Measurements from ENCODE around the gene PPIA. TPM values are rescaled to one million over a fixed set of nuclear protein-coding genes. Genes with fewer than 3 reads are reported as not detected.

Gene PPIA
- total RNA-seq (2021) = 2,776 and 3,599 TPM in 2 replicates
- Bru-seq, nascent RNA = percentile 100 among the genes with signal in this experiment
- percentile 100 among the genes with signal in this experiment for BruChase-seq, experiment 1, labeled RNA remaining after a 2-hour chase
- percentile 100 among the genes with signal in this experiment for BruChase-seq, experiment 2, labeled RNA remaining after a 6-hour chase
- long read RNA-seq, transcript PPIA-201 (6 exons, 818 nt) = minor isoform, 57 of 4,890 reads
- long read RNA-seq, transcript PPIA-202 (6 exons, 863 nt) = minor isoform, 5 of 4,890 reads
- long read RNA-seq, transcript PPIA-204 (5 exons, 2,238 nt) = major isoform, 4,560 of 4,890 reads
- long read RNA-seq, transcript PPIA-208 (6 exons, 907 nt) = minor isoform, 52 of 4,890 reads
- long read RNA-seq, partial matches to known transcripts = 147 of 4,890 reads
- long read RNA-seq, other reads (novel, unspliced or antisense) = 64 of 4,890 reads

DNA sequence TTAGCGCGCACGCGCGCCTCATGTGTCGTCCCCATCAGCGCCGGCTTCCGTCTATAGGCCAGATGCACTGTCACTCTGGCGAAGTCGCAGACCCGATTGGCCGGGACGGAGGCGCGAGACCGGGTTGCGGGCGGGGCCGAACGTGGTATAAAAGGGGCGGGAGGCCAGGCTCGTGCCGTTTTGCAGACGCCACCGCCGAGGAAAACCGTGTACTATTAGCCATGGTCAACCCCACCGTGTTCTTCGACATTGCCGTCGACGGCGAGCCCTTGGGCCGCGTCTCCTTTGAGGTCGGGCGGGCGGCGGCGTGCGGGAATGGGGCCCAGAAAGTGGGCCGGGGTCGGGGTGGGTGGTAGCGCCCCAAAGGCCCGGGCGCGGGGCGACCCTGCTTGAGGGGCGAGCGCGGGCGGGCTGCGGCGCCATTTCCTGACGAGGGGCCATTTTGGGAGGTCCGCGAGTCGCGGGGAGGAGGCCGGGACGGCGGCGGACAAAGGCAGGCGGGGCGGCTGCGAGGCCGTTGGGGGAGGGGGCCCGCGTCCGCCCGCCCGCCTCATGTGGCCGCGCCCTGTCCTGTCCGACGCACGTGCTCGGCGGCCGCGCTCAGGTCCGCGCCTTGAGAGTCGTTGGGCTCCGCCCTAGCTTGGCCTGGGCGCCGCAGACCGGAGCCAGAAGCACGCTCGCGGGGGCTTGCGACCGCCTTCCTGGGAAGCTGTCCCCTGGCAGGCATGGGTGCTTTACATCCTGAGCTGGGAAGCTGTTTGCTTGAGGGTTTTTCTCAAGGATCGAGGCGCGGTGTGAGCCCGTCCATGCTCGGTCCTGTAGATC lies at the start of gene PPIA:
Gene PPIA, plus strand, starts transcription at position 178 of the 825 bp plus-strand sequence. Its CDS starts 44 bp downstream, at position 222.
- H3K4me2 ChIP-seq = peak within 1 kb of the TSS; percentile 96
- H3K36me3 ChIP-seq (ENCODE audit: low read depth) = peaks cover 35% of the 10 kb centered on the region
- DNase-seq = peak; percentile 96 to 100
- TF ChIP-seq CTCF (conservative IDR thresholded peaks at IDR 0.05) = no peak
- TF ChIP-seq EZH2 (IDR thresholded peaks at IDR 0.05; ENCODE audit: low read depth) = no peak
- no peaks in the 10 kb centered on the region for H3K9me2 ChIP-seq (ENCODE audit: insufficient read depth)
- H3F3A ChIP-seq (ENCODE audit: insufficient read depth, low read depth) = peaks cover 74% of the 10 kb centered on the region
- peaks cover 26% of the 10 kb centered on the region for H3K4me1 ChIP-seq (replicated peaks; ENCODE audit: insufficient read depth)
- intact Hi-C loops (cut with micrococcal nuclease; ENCODE audit: unreplicated experiment) = loop anchor here (1.0 to 10.0 kb wide), 8 partner anchors 31 to 208 kb away; partner anchors contain the start of genes H2AZ2, OGDH and ZMIZ2
- H3K27ac ChIP-seq = peak within 1 kb of the TSS; percentile 93
- no peaks in the 10 kb centered on the region for H3K9me3 ChIP-seq (ENCODE audit: insufficient read depth, low read depth)
- H2AFZ ChIP-seq = peak within 1 kb of the TSS; percentile 97
- ChIA-PET POLR2A (ENCODE audit: unreplicated experiment) (interaction anchor here (0.6 to 0.9 kb wide), 3 partner anchors 203 to 644 kb away, joined by 4 to 10 read pairs (median 7); partner anchors contain the start of gene TMED4), CTCF (no interaction called here)
- no peaks in the 10 kb centered on the region for H3K27me3 ChIP-seq (ENCODE audit: insufficient read depth, low read depth)
- H3K79me2 ChIP-seq (ENCODE audit: low read depth) = peaks cover 66% of the 10 kb centered on the region
- H4K20me1 ChIP-seq (ENCODE audit: insufficient read depth) = peaks cover 44% of the 10 kb centered on the region
- H3K4me3 ChIP-seq = peak within 1 kb of the TSS; percentile 67
- TSS peak; percentile 41 for BruUV-seq (replicated peaks)

DNA sequence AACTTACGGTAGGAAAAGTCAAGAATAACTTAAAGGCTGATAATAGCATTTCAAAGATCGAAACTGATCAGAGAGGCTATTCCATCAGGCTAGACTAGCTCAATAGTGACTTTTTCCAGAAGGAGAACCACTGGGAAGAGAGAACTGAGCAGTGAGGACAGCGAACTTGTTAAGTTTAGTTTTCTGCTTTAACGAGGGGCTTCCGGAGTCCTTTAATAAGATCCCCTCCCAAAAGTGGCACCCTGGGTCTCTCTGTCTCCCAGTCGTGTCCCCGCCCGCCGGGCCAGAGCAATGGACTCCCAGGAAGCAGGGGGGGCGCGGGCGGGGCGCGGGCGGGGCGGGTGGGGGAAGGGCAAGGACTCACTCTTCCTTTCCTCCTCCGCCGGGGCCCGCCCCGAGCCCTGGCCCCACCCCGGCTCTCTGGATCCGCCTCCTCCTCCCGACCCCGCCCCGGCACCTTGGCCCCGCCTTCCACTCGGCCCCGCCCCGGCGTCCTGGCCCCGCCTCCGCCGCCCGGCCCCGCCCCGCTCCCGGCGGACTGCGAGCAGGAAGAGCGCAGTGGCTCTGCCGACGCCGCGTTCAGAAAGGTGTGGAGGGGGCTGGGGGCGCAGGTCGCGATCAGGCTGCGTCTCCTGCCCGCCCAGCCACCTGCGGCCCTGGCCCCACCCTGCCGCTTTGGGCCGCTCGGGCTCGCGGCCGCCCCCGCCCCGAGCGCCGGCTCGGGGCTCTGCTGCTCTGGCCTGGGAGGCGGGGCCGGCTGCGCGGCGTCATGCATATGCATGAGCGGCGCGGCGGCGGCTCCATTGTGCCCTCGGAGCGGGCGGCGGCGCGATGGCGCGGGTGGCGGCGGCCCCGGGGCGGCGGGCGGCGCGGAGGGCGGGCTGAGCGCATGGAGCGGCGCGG lies 48.2 kb upstream of the PPIA start, which contains the start of gene ZMIZ2:
Gene ZMIZ2, plus strand, starts transcription at position 803 of the 903 bp plus-strand sequence. CDS start 7,403 bp downstream, outside the sequence.
- TF ChIP-seq EZH2 (IDR thresholded peaks at IDR 0.05; ENCODE audit: low read depth) = no peak
- no peak for TF ChIP-seq CTCF (conservative IDR thresholded peaks at IDR 0.05)
- no peaks in the 10 kb centered on the region for H3K9me2 ChIP-seq (ENCODE audit: insufficient read depth)
- no TSS peak for BruUV-seq (replicated peaks)
- POLR2A ChIA-PET (ENCODE audit: unreplicated experiment) = interaction anchor here (0.6 to 0.7 kb wide), 2 partner anchors 13 to 54 kb away, joined by 3 to 5 read pairs; no protein-coding TSS in a partner anchor
- H3K4me3 ChIP-seq = peak within 1 kb of the TSS; percentile 92
- H3K27me3 ChIP-seq (ENCODE audit: insufficient read depth, low read depth) = no peaks in the 10 kb centered on the region
- CTCF ChIA-PET = interaction anchor here (0.6 kb wide), 1 partner anchor 11 kb away, joined by 6 read pairs; no protein-coding TSS in a partner anchor
- peaks cover 44% of the 10 kb centered on the region for H3K79me2 ChIP-seq (ENCODE audit: low read depth)
- peaks cover 21% of the 10 kb centered on the region for H4K20me1 ChIP-seq (ENCODE audit: insufficient read depth)
- no peaks in the 10 kb centered on the region for H3K9me3 ChIP-seq (ENCODE audit: insufficient read depth, low read depth)
- H3K36me3 ChIP-seq (ENCODE audit: low read depth) = peaks cover 7% of the 10 kb centered on the region; the same call in 1 of the 2 replicates
- H3K4me1 ChIP-seq (replicated peaks; ENCODE audit: insufficient read depth) = peaks cover 37% of the 10 kb centered on the region
- DNase-seq = peak; percentile 77 to 97
- H3F3A ChIP-seq (ENCODE audit: insufficient read depth, low read depth) = peaks cover 20% of the 10 kb centered on the region
- H3K4me2 ChIP-seq = peak within 1 kb of the TSS; percentile 99
- H2AFZ ChIP-seq = peak within 1 kb of the TSS; percentile 62
- intact Hi-C loops (cut with micrococcal nuclease; ENCODE audit: unreplicated experiment) = loop anchor here (1.0 to 10.0 kb wide), 9 partner anchors 36 to 166 kb away; partner anchors contain the start of genes H2AZ2, OGDH and TMED4
- peak within 1 kb of the TSS; percentile 57 for H3K27ac ChIP-seq

All from PC-9 (cell line).